DMS153 treated with DMSO at 0.1 percent for 48 hours (cell line): ENCODE data around the gene HORMAD1.
A peak's percentile ranks its signal among the peaks of the same experiment; 100 is the strongest.
"Not testable (repeated sequence)": the region's sequence is repeated elsewhere in the genome, so short reads cannot be mapped to it uniquely, and the experiment has no call there.

ENCODE experiments used
- DNase-seq: peaks from one replicate; lab custom pipeline; 2025; ENCODE audit not compliant: unreplicated experiment; lab: John Stamatoyannopoulos, UW

Gene HORMAD1

DNA sequence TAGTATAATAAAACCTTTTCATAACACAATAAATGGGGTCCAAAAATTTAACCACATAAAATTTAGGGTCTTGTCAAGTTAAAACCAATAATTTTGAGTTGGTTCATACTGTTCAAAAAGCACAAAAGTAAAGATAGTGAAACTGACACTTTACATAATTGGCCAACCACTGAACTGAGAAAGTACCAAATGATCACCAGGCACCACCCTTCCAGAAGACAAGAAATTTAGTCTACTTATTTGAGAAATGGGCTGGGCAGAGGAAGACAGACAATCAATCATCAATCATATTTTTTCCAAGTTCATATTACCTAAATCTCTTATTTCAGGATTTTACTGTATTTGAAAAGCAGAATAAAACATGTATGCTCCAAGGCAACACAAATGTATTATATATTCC is 17.3 kb downstream of the HORMAD1 start:
- DNase-seq = no peak

DNA sequence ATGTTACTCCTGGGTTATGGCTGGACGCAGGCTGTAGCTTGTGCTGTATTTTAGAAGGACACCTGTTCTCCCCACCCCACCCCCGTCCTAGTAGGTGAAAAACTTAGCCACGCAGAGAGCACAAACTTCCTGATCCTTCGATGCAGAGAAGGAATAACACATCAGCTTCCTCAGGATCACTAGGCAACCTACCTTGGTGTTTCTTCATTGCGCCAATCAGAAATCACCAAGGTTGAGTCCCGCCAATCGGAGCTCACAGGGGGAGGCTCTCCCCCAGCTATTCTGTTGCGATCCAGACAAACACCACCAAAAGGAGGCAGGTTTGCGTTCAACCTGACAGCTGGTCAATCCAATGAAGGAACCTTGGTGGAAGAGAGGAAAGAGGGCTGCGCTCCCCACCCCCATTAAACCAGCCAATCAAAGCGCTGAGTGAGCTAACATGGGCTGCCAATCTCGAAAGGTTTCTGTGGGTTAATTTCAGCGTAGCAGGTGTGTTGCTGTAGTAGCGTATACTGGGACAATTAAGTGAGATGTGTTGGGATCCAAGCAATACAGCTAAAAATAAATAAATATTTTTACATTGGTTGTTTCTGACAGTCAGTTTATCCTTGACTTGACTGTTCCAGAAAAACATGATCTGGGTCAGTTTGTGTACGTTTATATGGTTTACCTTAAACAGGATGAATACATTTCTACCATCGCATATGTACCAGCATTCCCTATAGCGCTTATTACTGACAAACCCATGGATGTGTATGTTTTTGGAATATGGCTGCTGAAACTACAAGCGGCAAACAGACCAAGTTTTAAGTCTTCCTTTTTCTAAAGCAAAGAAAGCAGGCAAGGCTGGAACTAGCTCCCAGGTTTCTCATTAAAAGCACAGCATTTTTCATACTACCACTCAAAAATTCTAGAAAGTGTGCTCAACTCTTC is 23.4 kb downstream of the HORMAD1 start, which contains the start of gene GOLPH3L:
Gene GOLPH3L (minus strand): TSS at position 160 of the 933 bp plus-strand sequence. CDS start 2,316 bp downstream, outside the sequence.
- DNase-seq = peak; percentile 100

DNA sequence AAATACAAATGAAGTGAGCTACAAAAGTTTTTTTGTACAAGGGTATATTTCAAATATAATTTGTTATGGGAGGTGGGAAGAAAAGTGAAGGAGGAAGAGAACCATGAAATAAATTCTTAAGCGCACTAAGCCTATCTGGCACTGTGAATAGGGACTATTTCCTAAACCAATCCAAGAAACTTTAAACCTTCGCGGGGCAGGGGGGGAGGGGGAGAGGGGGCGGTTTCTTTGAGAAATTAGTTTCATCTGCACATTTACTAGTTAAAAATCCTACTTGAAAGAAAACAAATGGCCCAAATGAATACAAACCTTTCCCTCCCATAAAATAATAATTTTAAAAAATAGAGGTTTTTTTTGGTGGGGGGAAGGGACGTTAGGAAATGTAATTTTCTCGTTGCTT is 24.1 kb downstream of the HORMAD1 start:
- DNase-seq = no peak

DNA sequence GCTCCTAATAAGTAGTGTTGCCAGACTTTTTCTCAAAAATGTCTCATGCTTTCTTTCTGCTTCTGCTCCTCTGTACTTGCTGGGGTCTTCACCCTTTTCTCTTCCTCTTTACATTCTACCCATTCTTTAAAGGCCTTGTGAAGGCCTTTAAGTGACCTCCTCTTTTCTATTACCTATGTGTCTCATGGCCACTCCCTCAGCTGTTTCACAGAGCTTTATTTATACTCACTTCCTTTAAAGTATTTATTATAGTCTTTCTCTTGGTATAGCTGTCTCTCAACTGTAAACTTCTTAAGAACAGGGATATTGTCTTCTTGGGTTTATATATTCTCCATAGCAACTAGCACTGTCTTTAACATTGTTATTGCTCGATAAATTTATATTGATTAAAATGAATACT is 24.5 kb downstream of the HORMAD1 start:
- no peak for DNase-seq

DNA sequence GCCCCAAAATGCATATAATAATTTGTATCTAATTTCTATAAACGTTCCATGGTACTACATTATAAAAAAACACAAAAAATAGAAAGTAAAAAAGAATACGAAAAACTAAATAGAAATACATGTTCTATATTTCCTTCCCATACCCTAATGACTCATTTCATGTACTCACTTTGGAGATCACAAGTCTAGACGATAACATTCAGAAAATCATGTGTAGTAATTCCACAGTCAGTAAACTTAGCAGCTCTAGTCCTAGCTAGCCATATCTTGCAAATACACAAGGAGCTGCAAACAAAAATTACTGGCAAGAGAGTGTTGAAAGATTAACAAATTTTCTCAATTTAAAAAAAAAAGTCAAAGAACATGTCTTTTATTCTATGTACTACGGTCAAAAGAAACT is 25.1 kb downstream of the HORMAD1 start:
- DNase-seq = no peak

DNA sequence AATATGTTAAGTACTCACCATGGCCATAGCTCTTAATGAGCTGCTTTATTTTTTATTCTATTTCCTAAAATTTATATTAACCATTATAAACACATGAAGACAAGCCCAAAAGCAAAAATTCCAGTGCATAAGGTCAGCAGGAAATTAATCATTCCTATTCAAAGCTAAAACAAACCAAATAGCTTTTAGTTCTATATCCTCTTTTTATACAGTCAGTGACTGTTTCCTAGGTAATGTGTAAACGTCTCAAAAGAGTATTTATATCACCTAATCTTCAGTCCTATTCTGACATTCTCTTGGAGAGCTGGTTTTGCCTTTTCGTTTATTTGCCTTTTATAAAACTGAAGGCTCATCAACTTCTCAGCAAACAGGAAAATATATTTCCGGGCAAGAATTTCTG is 28.0 kb downstream of the HORMAD1 start:
- no peak for DNase-seq

DNA sequence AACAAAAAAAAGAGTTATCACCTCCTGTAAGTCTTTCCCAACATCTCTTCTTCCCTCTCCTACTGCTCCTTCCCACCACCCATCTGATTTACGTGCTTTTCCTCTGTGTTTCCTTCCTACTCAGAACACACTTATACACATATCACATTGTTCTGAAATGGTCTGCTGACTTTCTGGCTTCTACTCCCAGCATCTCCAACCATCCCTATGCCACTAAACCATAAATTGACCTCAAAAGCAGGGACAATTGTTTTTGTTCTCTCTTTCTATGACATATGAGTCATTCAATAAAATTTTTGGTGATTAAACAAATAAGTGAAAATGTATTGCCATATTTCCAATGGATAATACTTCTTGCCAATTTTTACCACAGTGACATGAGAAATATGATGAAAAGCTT is 31.9 kb downstream of the HORMAD1 start:
- DNase-seq = no peak

DNA sequence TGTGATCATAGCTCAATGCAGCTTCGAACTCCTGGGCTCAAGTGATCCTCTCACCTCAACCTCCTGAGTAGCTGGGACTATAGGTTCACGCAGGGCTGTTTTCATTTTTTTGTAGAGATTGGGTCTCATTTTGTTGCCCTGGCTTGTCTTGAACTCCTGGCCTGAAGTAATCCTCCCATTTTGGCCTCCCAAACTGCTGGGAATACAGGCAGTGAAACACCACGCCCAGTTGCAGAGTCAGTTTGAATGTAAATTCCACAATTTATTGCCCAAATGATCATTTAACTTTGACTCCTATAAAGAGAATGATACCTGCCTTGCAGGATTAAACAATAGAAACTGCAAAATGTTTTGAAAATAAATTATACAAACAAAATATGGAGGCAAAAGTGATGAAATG is 34.4 kb downstream of the HORMAD1 start:
- no peak for DNase-seq

DNA sequence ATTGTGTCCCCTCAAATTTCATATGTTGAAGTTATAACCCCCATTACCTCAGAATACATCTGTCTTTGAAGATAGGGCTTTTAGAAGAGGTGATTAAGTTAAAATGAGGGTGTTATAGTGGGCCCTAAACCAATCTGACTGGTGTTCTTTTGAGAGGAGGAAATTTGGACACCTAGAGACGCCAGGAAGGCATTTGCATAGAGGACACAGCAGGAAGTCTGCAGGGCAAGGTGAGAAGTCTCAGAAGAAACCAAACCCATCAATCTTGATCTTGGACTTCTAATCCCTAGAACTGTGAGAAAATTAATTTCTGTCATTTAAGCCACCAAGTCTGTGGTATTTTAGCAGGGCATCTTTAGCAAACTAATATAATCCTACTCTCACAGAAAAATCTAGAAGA is 36.8 kb downstream of the HORMAD1 start:
- no peak for DNase-seq

DNA sequence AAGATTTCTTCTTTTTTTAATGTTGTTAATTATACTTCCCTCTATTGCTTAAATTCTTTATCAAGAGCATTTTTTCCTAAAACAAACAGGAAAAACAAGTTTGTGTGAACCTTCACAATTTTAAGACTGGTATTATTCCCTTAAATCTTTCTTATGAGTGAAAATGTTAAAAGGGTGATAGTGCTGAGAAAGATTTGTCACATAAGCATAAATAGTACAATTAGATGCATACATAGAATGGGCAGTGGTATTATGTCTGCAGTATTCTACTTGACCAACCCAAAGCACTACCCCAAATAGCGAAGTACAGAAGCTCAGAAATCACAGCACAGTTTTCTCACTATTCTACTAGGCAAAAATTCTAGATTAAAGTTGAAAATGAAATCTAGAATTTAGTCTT is 41.7 kb downstream of the HORMAD1 start:
- no peak for DNase-seq

DNA sequence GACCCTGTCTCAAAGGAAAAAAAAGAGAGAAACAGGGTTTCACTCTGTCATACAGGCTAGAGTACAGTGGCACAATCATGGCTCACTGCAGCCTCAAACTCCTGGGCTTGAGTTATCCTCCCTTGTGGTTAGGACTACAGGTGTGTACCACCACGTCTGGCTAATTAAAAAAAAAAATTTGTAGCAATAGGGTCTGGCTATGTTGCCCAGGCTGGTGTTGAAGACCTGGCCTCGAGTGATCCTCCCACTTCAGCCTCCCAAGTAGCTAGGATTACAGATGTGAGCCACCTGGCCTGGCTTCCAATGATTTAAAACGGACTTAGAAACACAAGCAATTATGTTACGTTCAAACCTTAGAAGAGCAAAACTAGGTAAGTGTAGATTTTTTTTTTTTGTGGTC is 45.8 kb downstream of the HORMAD1 start:
- DNase-seq = no peak

DNA sequence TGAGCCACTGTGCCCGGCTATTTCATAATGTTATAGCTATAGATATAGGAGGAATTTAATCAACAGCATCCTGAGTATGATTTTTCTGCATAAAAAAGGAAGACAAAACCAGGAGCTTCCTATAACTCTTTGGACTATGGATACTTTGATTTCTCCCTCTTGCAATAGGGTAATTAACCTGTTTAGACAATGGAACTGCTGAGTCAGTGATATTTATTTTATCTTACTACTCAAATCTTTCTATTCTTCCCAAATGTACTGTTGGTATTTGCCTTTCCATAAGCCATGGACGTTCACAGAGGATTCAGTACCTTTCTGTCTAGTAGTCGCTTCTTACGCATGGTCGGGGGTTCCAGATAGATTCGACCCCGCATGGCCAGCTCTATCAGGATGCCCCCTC is 57.4 kb downstream of the HORMAD1 start:
- DNase-seq = no peak

DNA sequence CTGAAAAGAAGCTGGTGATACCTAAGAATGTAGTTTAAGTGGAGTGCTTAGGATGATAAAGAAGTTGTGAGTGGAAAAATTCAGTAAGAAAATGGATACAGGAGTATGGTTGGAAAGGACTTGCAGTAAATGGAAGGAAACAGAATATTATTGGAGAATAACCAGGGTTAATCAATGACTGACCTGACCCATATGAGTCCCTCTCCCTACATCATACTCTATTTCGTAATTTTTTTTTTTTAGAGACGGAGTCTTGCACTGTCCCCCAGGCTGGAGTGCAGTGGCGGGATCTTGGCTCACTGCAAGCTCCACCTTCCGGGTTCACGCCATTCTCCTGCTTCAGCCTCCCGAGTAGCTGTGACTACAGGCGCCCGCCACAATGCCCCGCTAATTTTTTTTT is 57.9 kb downstream of the HORMAD1 start:
- DNase-seq = no peak

DNA sequence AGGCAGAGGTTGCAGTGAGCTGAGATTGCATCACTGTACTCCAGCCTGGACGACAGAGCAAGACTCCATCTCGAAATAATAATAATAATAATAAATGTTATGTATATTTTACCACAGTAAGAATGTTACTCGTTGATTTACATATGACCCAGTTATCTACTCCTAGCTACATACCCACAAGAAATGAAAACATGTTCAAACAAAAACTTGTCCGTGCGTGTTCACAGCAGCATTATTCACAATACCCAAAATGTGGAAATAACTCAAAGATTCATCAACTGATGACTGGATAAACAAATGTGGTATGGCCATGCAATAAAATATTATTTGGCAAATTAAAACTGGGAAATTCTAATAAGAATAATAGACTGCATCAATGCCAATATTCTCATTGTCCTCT is 59.5 kb downstream of the HORMAD1 start:
- DNase-seq = no peak

DNA sequence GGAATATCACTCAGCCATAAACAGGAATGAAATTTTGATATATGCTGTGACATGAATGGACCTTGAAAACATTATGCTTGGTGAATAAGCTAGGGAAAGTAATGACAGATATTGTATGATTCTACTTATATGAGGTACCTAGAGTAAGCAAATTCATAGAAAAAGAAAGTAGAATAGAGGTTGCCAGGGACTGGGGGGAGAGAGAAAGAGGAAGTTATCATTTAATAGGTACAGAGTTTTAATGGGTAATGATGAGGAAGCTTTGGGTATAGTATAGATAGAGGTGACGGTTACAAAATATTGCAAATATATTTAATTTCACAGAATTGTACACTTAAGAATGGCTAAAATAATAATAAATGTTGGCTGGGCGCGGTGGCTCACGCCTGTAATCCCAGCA is 60.1 kb downstream of the HORMAD1 start:
- no peak for DNase-seq

DNA sequence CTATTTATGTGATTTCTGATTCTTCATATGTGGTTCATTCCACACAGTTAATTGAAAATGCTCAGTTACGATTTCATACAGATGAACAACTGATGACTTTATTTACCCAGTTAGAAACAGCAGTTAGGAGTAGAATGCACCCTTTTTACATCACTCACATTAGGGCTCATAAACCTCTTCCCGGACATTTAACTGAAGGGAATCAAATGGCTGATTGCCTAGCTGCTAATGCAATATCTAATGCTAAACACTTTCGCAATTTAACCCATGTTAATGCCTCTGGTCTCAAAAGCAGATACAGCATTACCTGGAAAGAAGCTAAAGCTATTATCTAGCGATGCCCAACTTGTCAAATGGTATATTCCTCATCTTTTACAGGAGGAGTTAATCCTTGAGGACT is 63.6 kb downstream of the HORMAD1 start:
- not testable (repeated sequence) for DNase-seq

DNA sequence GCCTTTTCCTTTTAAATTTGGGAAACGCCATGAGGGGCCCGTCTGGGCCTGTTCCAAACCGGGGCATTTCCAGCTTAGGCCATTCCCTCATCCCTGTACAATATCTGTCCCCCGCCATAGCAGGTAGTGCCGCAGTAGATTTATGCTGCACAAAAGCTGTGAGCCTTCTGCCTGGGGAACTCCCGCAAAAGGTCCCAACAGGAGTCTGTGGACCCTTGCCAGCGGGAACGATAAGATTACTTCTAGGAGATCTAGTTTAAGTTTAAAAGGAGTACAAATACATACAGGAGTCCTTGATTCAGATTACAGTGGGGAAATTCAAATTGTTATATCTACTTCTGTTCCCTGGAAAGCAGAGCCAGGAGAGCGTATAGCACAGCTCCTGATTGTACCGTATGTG is 66.1 kb downstream of the HORMAD1 start:
- DNase-seq = not testable (repeated sequence)

DNA sequence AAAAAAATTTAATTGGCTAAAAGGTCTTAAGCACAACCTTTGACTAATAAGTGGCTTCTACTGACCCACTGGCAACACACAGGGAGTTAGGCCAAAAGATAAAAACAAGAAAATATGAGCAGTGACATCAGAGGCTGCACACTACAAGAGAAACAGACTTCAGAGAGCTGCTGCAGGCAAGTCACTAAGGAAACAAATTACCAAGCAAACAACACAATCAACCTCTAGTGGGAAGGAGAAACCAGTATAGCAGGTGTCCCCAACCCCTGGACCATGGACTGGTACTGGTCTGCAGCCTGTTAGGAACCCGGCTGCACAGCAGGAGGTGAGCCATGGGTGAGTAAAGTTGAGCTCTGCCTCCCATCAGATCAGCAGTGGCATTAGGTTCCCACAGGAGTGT is 70.5 kb downstream of the HORMAD1 start:
- DNase-seq = no peak

DNA sequence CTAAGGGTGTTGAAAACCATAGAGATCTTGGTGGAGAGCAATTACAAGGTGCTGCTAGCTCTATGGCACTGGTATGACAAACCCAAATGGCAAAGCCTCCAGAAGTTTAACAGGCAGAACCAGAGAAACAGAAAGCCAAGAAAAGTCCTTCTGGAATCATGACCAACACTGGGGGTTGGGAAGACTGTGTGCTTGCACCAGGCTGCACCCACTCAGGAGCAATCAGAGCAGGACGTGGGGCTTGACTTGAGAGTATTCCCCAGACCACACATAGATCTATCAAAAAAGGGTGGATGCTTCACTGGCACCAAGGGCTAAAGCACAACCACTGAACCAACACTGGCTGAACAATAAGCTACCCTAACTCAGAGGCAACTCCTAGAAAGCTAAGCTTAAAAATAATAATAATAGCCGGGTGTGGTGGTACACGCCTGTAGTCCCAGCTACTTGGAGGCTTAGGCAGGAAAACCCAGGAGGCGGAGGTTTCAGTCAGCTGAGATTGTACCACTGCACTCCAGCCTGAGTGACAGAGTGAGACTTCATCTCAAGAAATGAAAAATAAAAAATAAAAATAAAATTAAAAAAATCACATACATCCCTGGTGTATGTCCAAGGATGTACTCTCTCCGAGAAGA is 71.1 kb downstream of the HORMAD1 start:
- no peak for DNase-seq
